ENCODE data around the gene COL4A4. TPM values are rescaled to one million over a fixed set of nuclear protein-coding genes. Genes with fewer than 3 reads are reported as not detected.

The COL4A4 gene
- total and polyA plus RNA-seq, 2 experiments from 2014 or later, result 0.47 to 3.0 TPM

- no peaks in the 10 kb centered on the region for H3K79me2 ChIP-seq
- H4K20me1 ChIP-seq (ENCODE audit: insufficient read depth, poor library complexity, severe bottlenecking), result no peaks in the 10 kb centered on the region
- H3K27me3 ChIP-seq, result no peaks in the 10 kb centered on the region
- no peaks in the 10 kb centered on the region for H3K9me3 ChIP-seq (ENCODE audit: low read depth)
- TF ChIP-seq EZH2phosphoT487 (IDR thresholded peaks at IDR 0.05; ENCODE audit: low read depth, severe bottlenecking, unreplicated experiment) (no peak), CTCF (IDR thresholded peaks at IDR 0.05; ENCODE audit: poor library complexity) (no peak), EZH2 (IDR thresholded peaks at IDR 0.05; ENCODE audit: borderline replicate concordance) (no peak)
- DNase-seq (ENCODE audit: low spot score), result no peak
- no peaks in the 10 kb centered on the region for H3K9me2 ChIP-seq (replicated peaks; ENCODE audit: insufficient read depth)
- no peak overlapping the region for H3K27ac ChIP-seq
- no peak overlapping the region for H3K4me2 ChIP-seq
- no peaks in the 10 kb centered on the region for H3K4me1 ChIP-seq (ENCODE audit: insufficient read depth)
- no peak overlapping the region for H3K4me3 ChIP-seq
- 94% methylated on average over 2 of the region's 2 CpGs for WGBS (ENCODE audit: low lambda C conversion rate, missing lambda C conversion rate)
- H2AFZ ChIP-seq, result no peak overlapping the region
- H3K36me3 ChIP-seq (replicated peaks; ENCODE audit: insufficient read depth, low read depth), result no peaks in the 10 kb centered on the region
Measured at GRCh38 chr2:227150222-227150936, 13.6 kb downstream of the COL4A4 start.

GRCh38 chr2:227148106-227148505 lies 15.9 kb downstream of the COL4A4 start:
- Histone ChIP-seq H4K20me1 (ENCODE audit: insufficient read depth, poor library complexity, severe bottlenecking) (no peaks in the 10 kb centered on the region), H3K4me3 (no peak overlapping the region), H2AFZ (no peak overlapping the region), H3K9me2 (replicated peaks; ENCODE audit: insufficient read depth) (no peaks in the 10 kb centered on the region), H3K27ac (no peak overlapping the region), H3K79me2 (no peaks in the 10 kb centered on the region), H3K4me2 (no peak overlapping the region), H3K9me3 (ENCODE audit: low read depth) (no peaks in the 10 kb centered on the region), H3K4me1 (ENCODE audit: insufficient read depth) (no peaks in the 10 kb centered on the region), H3K27me3 (no peaks in the 10 kb centered on the region), H3K36me3 (replicated peaks; ENCODE audit: insufficient read depth, low read depth) (no peaks in the 10 kb centered on the region)
- no peak for DNase-seq (ENCODE audit: low spot score)
- TF ChIP-seq EZH2phosphoT487 (IDR thresholded peaks at IDR 0.05; ENCODE audit: low read depth, severe bottlenecking, unreplicated experiment), result no peak
- no peak for TF ChIP-seq EZH2 (IDR thresholded peaks at IDR 0.05; ENCODE audit: borderline replicate concordance)
- no peak for TF ChIP-seq CTCF (IDR thresholded peaks at IDR 0.05; ENCODE audit: poor library complexity)
- 82% methylated on average over 2 of the region's 2 CpGs for WGBS (ENCODE audit: low lambda C conversion rate, missing lambda C conversion rate)

- no peaks in the 10 kb centered on the region for H3K9me3 ChIP-seq (ENCODE audit: low read depth)
- no peak overlapping the region for H3K4me3 ChIP-seq
- H3K4me1 ChIP-seq (ENCODE audit: insufficient read depth), result no peaks in the 10 kb centered on the region
- 87% methylated on average over 3 of the region's 3 CpGs for WGBS (ENCODE audit: low lambda C conversion rate, missing lambda C conversion rate)
- H4K20me1 ChIP-seq (ENCODE audit: insufficient read depth, poor library complexity, severe bottlenecking), result no peaks in the 10 kb centered on the region
- H3K36me3 ChIP-seq (replicated peaks; ENCODE audit: insufficient read depth, low read depth), result no peaks in the 10 kb centered on the region
- H2AFZ ChIP-seq, result no peak overlapping the region
- TF ChIP-seq EZH2phosphoT487 (IDR thresholded peaks at IDR 0.05; ENCODE audit: low read depth, severe bottlenecking, unreplicated experiment) (no peak), EZH2 (IDR thresholded peaks at IDR 0.05; ENCODE audit: borderline replicate concordance) (no peak), CTCF (IDR thresholded peaks at IDR 0.05; ENCODE audit: poor library complexity) (no peak)
- H3K79me2 ChIP-seq, result no peaks in the 10 kb centered on the region
- H3K27ac ChIP-seq, result no peak overlapping the region
- no peaks in the 10 kb centered on the region for H3K27me3 ChIP-seq
- no peak overlapping the region for H3K4me2 ChIP-seq
- no peaks in the 10 kb centered on the region for H3K9me2 ChIP-seq (replicated peaks; ENCODE audit: insufficient read depth)
- DNase-seq (ENCODE audit: low spot score), result no peak
Measured at GRCh38 chr2:227147023-227147422, 17.0 kb downstream of the COL4A4 start.
